NCI-H128 (cell line): ENCODE results near the gene DGKD.

Experiments used
- DNase-seq: peaks from one replicate; lab custom pipeline; 2025; ENCODE audit not compliant: unreplicated experiment; lab: John Stamatoyannopoulos, UW

Gene DGKD

GRCh38 chr2:233409286-233409991, 55.1 kb downstream of the DGKD start:
- DNase-seq: no peak

- no peak for DNase-seq
Measured at GRCh38 chr2:233410196-233410760, 56.0 kb downstream of the DGKD start.

- DNase-seq: no peak
Measured at GRCh38 chr2:233411162-233411561, 56.9 kb downstream of the DGKD start.

- DNase-seq: no peak
Measured at GRCh38 chr2:233412405-233412804, 58.1 kb downstream of the DGKD start.

- no peak for DNase-seq
Measured at GRCh38 chr2:233413046-233413445, 58.8 kb downstream of the DGKD start.

GRCh38 chr2:233413559-233414272, 59.4 kb downstream of the DGKD start:
- peak; percentile 46 for DNase-seq

- no peak for DNase-seq
Measured at GRCh38 chr2:233414273-233414654, 60.0 kb downstream of the DGKD start.

- no peak for DNase-seq
Measured at GRCh38 chr2:233414777-233415570, 60.7 kb downstream of the DGKD start.

- no peak for DNase-seq
Measured at GRCh38 chr2:233416199-233416598, 61.9 kb downstream of the DGKD start.

GRCh38 chr2:233416706-233417105, 62.4 kb downstream of the DGKD start:
- no peak for DNase-seq

- DNase-seq: no peak
Measured at GRCh38 chr2:233417282-233417681, 63.0 kb downstream of the DGKD start.

- DNase-seq: no peak
Measured at GRCh38 chr2:233418052-233418760, 63.9 kb downstream of the DGKD start.

- DNase-seq: no peak
Measured at GRCh38 chr2:233418761-233419546, 64.7 kb downstream of the DGKD start.

GRCh38 chr2:233419602-233420391, 65.5 kb downstream of the DGKD start:
- DNase-seq: no peak

- no peak for DNase-seq
Measured at GRCh38 chr2:233421091-233421816, 67.0 kb downstream of the DGKD start.

- no peak for DNase-seq
Measured at GRCh38 chr2:233422050-233422639, 67.9 kb downstream of the DGKD start.

- DNase-seq: no peak
Measured at GRCh38 chr2:233422649-233423551, 68.6 kb downstream of the DGKD start.
